ENCODE data around the gene PAF1. TPM values are rescaled to one million over a fixed set of nuclear protein-coding genes. Genes with fewer than 3 reads are reported as not detected.

Gene PAF1
- total and polyA plus RNA-seq, 2 donors (not counting 1 experiment from before 2014, with no cell fraction given) = 46.4 to 65.5 TPM

DNA sequence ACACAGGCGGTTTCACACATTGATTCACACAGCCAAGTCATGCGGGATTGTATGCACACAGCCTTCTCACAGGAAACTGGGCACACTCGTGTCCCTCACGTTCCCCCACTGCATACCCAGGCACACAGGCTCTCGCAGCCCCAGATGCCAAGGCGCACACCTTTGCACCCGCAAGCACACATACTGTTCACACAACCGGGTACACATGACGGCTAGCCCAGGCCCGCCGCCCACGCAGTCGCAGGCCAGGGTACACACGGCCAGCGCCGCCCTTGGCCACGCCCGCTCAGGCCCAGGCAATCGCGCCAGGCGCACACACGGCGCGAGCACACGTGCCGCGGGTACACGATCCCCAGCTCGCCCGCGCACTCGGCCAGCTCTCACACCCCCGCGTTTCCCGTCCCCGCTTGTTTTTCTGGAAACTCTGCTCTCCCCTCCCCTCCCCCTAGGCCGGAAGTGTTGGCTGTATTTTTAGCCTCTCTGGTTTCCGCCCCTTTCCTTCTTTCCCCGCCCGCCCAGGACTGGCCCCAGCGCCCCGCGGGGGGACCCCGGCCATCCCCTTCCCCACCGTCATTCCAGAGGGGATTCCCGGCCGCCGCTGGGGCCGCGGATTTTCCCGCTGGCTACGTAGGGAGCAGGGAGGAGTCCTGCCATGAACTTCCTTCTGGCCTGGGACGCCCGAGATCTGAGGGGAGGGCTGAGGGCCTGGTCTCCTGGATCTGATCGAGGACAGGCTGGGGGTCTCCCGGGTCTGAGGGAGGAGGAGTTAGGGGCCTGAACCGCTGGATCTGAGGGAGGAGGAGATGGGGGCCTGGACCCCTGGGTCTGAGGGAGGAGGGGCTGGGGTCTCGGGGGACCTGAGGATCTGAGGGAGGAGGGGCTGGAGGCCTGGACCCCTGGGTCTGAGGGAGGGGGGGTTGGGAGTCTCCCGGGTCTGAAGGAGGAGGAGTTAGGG, 11.7 kb upstream of the PAF1 start:
- Histone ChIP-seq H3K4me2 (ENCODE audit: extremely low read depth, insufficient read depth, low read length) (peak overlapping the region; percentile 79), H3K36me3 (ENCODE audit: control insufficient read depth, insufficient read depth, low read length) (peaks cover 2% of the 10 kb centered on the region), H4K20me1 (ENCODE audit: control insufficient read depth, extremely low read depth, insufficient read depth, low read length) (no peaks in the 10 kb centered on the region), H3K9me3 (ENCODE audit: control insufficient read depth, insufficient read depth, low read depth, low read length) (no peaks in the 10 kb centered on the region), H3K9ac (ENCODE audit: insufficient read depth, low read length) (peak overlapping the region; percentile 86), H2AFZ (ENCODE audit: low read length) (peak overlapping the region; percentile 21), H3K27ac (ENCODE audit: insufficient read depth, low read length) (peak overlapping the region; percentile 96), H3K27me3 (ENCODE audit: control insufficient read depth, insufficient read depth, low read length) (no peaks in the 10 kb centered on the region), H3K4me1 (ENCODE audit: control insufficient read depth, extremely low read depth, insufficient read depth, low read length) (peaks cover 38% of the 10 kb centered on the region), H3K79me2 (ENCODE audit: control insufficient read depth, insufficient read depth, low read length) (peaks cover 19% of the 10 kb centered on the region), H3K4me3 (replicated peaks in 1 of 4; ENCODE audit: control extremely low read depth in 1 of 4, insufficient read depth in 1 of 4, low read depth in 3 of 4, low read length in 4 of 4) (peak overlapping the region; percentile 30 to 58 (median 42))
- no peak for TF ChIP-seq EZH2 (IDR thresholded peaks at IDR 0.05; ENCODE audit: low read length, missing control alignments)
- TF ChIP-seq, protein P1, sequence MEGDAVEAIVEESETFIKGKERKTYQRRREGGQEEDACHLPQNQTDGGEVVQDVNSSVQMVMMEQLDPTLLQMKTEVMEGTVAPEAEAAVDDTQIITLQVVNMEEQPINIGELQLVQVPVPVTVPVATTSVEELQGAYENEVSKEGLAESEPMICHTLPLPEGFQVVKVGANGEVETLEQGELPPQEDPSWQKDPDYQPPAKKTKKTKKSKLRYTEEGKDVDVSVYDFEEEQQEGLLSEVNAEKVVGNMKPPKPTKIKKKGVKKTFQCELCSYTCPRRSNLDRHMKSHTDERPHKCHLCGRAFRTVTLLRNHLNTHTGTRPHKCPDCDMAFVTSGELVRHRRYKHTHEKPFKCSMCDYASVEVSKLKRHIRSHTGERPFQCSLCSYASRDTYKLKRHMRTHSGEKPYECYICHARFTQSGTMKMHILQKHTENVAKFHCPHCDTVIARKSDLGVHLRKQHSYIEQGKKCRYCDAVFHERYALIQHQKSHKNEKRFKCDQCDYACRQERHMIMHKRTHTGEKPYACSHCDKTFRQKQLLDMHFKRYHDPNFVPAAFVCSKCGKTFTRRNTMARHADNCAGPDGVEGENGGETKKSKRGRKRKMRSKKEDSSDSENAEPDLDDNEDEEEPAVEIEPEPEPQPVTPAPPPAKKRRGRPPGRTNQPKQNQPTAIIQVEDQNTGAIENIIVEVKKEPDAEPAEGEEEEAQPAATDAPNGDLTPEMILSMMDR (conservative IDR thresholded peaks at IDR 0.05 in 1 of 2, IDR thresholded peaks at IDR 0.05 in 1 of 2; ENCODE audit: low read depth in 1 of 2, low read length in 2 of 2) = no peak
- peak; percentile 79 to 94 for DNase-seq (ENCODE audit: low read depth in 2 of 2)

DNA sequence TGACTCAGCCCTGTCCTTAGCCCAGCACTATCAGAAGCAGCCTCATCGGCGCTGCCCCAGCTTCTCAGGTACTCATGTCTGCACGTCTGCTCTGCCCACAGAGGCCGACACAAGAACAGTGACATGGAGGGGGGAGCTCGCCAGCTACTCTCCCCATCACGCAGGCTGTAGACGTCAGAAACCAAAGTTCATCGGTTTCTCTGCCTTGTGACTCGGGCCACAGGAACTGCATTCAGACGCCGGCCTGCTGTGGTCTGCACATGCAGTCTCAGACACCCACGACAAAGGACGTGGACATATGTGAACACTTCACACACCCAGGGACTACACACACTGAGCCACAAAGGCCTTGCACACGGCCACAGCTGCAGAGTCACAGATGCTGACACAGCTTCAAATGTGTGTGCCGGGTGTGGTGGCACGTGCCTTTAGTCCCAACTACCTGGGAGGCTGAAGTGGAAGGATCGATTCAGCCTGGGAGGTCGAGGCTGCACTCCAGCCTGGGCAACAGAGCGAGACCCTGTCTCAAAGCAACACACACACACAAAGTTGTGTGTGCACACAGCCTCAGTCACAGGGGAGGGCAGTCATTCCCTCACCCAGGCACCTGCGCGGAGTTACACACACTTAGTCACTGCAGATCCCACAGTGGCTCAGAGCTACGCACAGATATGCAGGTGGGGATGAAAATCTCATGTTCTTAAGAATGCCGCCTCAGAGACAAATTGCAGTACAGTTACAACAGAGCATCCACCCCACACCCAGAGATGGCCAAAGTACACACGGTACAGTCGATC, 10.8 kb upstream of the PAF1 start:
- TF ChIP-seq, protein P1 (conservative IDR thresholded peaks at IDR 0.05 in 1 of 2, IDR thresholded peaks at IDR 0.05 in 1 of 2; ENCODE audit: low read depth in 1 of 2, low read length in 2 of 2) = no peak
- TF ChIP-seq EZH2 (IDR thresholded peaks at IDR 0.05; ENCODE audit: low read length, missing control alignments) = no peak
- H2AFZ ChIP-seq (ENCODE audit: low read length) = peak overlapping the region; percentile 21

DNA sequence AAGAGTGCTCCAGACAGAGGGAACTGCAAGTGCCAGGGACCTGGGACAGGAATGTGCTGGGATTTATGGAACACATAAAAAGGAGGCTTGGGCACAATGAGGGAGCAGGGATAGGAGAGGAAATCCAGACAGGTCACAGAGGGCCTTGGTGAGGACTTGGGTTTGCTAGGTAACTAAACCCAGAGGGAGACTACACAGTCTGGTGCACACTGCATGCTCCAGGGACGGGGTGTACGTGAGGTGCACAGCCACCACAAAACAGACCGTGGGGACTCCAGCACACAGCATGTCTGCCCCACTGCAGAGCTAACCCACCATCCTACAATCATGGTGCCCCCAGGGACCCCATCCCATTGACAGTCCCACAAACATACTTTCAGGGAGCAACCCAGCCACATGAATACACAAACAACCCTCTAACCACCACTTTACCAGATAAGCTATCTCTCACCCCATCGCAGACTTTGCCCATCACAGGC, 10.2 kb upstream of the PAF1 start:
- Histone ChIP-seq H3K4me2 (ENCODE audit: extremely low read depth, insufficient read depth, low read length) (no peak overlapping the region), H3K27ac (ENCODE audit: insufficient read depth, low read length) (peak overlapping the region; percentile 96), H3K36me3 (ENCODE audit: control insufficient read depth, insufficient read depth, low read length) (peaks cover 3% of the 10 kb centered on the region), H3K79me2 (ENCODE audit: control insufficient read depth, insufficient read depth, low read length) (peaks cover 8% of the 10 kb centered on the region), H3K27me3 (ENCODE audit: control insufficient read depth, insufficient read depth, low read length) (no peaks in the 10 kb centered on the region), H3K4me1 (ENCODE audit: control insufficient read depth, extremely low read depth, insufficient read depth, low read length) (peaks cover 37% of the 10 kb centered on the region), H3K9ac (ENCODE audit: insufficient read depth, low read length) (peak overlapping the region; percentile 13), H3K9me3 (ENCODE audit: control insufficient read depth, insufficient read depth, low read depth, low read length) (no peaks in the 10 kb centered on the region), H4K20me1 (ENCODE audit: control insufficient read depth, extremely low read depth, insufficient read depth, low read length) (no peaks in the 10 kb centered on the region), H3K4me3 (replicated peaks in 1 of 4; ENCODE audit: control extremely low read depth in 1 of 4, insufficient read depth in 1 of 4, low read depth in 3 of 4, low read length in 4 of 4) (no peak overlapping the region), H2AFZ (ENCODE audit: low read length) (no peak overlapping the region)
- no peak for DNase-seq (ENCODE audit: low read depth in 2 of 2)
- TF ChIP-seq, protein P1 (conservative IDR thresholded peaks at IDR 0.05 in 1 of 2, IDR thresholded peaks at IDR 0.05 in 1 of 2; ENCODE audit: low read depth in 1 of 2, low read length in 2 of 2) = no peak
- TF ChIP-seq EZH2 (IDR thresholded peaks at IDR 0.05; ENCODE audit: low read length, missing control alignments) = no peak

More for the DNA sequence above, 10.8 kb upstream of the PAF1 start:
- Histone ChIP-seq H3K27me3 (ENCODE audit: control insufficient read depth, insufficient read depth, low read length) (no peaks in the 10 kb centered on the region), H4K20me1 (ENCODE audit: control insufficient read depth, extremely low read depth, insufficient read depth, low read length) (no peaks in the 10 kb centered on the region), H3K36me3 (ENCODE audit: control insufficient read depth, insufficient read depth, low read length) (peaks cover 3% of the 10 kb centered on the region), H3K9me3 (ENCODE audit: control insufficient read depth, insufficient read depth, low read depth, low read length) (no peaks in the 10 kb centered on the region), H3K4me2 (ENCODE audit: extremely low read depth, insufficient read depth, low read length) (peak overlapping the region; percentile 54), H3K4me3 (replicated peaks in 1 of 4; ENCODE audit: control extremely low read depth in 1 of 4, insufficient read depth in 1 of 4, low read depth in 3 of 4, low read length in 4 of 4) (no peak overlapping the region), H3K79me2 (ENCODE audit: control insufficient read depth, insufficient read depth, low read length) (peaks cover 10% of the 10 kb centered on the region), H3K9ac (ENCODE audit: insufficient read depth, low read length) (peak overlapping the region; percentile 86), H3K27ac (ENCODE audit: insufficient read depth, low read length) (peak overlapping the region; percentile 96), H3K4me1 (ENCODE audit: control insufficient read depth, extremely low read depth, insufficient read depth, low read length) (peaks cover 38% of the 10 kb centered on the region)
- DNase-seq (ENCODE audit: low read depth in 2 of 2) = peak; percentile 82 to 85
